Measurements from ENCODE around the gene ZC3H12D. TPM values are rescaled to one million over a fixed set of nuclear protein-coding genes. Genes with fewer than 3 reads are reported as not detected.

ZC3H12D gene
- total and polyA plus RNA-seq, 2 of the 13 experiments (the other 11 are each of a cell fraction or from before 2014, with no cell fraction given), result 1.2 to 2.7 TPM

DNA sequence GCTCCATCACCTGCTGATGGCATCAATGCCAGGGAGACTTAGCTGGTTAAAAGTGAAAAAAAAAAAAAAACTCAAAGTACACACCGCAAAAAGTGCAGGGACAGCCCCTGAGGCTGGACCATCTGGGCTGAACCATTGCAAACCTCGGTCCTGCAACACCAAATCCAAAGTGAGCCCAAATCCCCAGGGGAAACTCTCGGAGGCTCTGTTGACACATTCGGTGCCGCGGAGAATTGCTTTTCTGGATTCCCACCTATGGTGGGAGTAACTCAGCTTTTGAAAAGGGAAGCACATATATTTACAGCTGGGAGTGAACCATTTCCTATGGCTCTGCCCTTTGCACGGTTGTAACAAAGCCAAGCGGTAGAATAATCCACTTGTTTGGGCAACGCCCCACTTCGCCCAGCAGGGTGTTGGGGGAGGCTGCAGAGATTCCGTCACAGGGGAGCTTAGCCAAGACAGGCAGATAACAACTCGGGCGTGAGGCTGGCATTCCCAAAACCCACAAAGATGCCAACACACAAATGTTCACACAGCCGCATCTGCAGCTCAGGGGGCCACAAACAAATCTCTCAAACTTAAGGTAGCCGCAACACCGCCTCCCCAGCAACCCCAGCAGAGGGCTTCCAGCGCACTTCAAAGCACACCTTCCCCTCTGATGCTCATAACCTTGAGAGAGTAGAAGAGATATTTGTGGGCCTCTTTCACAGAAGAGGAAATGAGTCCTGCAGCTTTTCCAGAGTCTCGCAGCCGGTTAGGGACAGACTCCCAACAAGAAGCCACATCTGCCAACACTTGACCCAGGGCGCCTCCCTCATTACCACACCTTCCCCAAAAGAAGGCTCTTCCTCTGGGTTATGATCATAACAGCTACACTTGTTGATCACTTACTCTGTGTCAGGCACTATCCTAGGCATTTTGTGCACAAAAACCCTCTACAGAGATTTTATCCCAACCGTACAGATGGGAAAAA, 11.4 kb downstream of the ZC3H12D start (continued):
- TF ChIP-seq, protein P1, sequence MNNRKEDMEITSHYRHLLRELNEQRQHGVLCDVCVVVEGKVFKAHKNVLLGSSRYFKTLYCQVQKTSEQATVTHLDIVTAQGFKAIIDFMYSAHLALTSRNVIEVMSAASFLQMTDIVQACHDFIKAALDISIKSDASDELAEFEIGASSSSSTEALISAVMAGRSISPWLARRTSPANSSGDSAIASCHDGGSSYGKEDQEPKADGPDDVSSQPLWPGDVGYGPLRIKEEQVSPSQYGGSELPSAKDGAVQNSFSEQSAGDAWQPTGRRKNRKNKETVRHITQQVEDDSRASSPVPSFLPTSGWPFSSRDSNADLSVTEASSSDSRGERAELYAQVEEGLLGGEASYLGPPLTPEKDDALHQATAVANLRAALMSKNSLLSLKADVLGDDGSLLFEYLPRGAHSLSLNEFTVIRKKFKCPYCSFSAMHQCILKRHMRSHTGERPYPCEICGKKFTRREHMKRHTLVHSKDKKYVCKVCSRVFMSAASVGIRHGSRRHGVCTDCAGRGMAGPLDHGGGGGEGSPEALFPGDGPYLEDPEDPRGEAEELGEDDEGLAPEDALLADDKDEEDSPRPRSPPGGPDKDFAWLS (CRISPR knock-in tag; IDR thresholded peaks at IDR 0.05; ENCODE audit: borderline replicate concordance), result 0 out of 2 replicates have a peak, but pooled peaks have one; percentile 34
- TF ChIP-seq, protein P2, sequence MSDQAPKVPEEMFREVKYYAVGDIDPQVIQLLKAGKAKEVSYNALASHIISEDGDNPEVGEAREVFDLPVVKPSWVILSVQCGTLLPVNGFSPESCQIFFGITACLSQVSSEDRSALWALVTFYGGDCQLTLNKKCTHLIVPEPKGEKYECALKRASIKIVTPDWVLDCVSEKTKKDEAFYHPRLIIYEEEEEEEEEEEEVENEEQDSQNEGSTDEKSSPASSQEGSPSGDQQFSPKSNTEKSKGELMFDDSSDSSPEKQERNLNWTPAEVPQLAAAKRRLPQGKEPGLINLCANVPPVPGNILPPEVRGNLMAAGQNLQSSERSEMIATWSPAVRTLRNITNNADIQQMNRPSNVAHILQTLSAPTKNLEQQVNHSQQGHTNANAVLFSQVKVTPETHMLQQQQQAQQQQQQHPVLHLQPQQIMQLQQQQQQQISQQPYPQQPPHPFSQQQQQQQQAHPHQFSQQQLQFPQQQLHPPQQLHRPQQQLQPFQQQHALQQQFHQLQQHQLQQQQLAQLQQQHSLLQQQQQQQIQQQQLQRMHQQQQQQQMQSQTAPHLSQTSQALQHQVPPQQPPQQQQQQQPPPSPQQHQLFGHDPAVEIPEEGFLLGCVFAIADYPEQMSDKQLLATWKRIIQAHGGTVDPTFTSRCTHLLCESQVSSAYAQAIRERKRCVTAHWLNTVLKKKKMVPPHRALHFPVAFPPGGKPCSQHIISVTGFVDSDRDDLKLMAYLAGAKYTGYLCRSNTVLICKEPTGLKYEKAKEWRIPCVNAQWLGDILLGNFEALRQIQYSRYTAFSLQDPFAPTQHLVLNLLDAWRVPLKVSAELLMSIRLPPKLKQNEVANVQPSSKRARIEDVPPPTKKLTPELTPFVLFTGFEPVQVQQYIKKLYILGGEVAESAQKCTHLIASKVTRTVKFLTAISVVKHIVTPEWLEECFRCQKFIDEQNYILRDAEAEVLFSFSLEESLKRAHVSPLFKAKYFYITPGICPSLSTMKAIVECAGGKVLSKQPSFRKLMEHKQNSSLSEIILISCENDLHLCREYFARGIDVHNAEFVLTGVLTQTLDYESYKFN (CRISPR knock-in tag; conservative IDR thresholded peaks at IDR 0.05), result peak; percentile 45; the same call in 1 of the 2 replicates
- TF ChIP-seq, protein P3, sequence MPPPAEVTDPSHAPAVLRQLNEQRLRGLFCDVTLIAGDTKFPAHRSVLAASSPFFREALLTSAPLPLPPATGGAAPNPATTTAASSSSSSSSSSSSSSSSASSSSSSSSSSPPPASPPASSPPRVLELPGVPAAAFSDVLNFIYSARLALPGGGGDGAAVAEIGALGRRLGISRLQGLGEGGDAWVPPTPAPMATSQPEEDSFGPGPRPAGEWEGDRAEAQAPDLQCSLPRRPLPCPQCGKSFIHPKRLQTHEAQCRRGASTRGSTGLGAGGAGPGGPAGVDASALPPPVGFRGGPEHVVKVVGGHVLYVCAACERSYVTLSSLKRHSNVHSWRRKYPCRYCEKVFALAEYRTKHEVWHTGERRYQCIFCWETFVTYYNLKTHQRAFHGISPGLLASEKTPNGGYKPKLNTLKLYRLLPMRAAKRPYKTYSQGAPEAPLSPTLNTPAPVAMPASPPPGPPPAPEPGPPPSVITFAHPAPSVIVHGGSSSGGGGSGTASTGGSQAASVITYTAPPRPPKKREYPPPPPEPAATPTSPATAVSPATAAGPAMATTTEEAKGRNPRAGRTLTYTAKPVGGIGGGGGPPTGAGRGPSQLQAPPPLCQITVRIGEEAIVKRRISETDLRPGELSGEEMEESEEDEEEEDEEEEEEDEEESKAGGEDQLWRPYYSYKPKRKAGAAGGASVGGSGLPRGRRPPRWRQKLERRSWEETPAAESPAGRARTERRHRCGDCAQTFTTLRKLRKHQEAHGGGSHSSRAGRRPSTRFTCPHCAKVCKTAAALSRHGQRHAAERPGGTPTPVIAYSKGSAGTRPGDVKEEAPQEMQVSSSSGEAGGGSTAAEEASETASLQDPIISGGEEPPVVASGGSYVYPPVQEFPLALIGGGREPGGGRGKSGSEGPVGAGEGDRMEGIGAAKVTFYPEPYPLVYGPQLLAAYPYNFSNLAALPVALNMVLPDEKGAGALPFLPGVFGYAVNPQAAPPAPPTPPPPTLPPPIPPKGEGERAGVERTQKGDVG (CRISPR knock-in tag; IDR thresholded peaks at IDR 0.05; ENCODE audit: borderline replicate concordance), result peak; percentile 25; the same call in 1 of the 2 replicates
- TF ChIP-seq, protein P4, sequence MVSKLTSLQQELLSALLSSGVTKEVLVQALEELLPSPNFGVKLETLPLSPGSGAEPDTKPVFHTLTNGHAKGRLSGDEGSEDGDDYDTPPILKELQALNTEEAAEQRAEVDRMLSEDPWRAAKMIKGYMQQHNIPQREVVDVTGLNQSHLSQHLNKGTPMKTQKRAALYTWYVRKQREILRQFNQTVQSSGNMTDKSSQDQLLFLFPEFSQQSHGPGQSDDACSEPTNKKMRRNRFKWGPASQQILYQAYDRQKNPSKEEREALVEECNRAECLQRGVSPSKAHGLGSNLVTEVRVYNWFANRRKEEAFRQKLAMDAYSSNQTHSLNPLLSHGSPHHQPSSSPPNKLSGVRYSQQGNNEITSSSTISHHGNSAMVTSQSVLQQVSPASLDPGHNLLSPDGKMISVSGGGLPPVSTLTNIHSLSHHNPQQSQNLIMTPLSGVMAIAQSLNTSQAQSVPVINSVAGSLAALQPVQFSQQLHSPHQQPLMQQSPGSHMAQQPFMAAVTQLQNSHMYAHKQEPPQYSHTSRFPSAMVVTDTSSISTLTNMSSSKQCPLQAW (CRISPR knock-in tag; IDR thresholded peaks at IDR 0.05), result peak; percentile 13; the same call in 1 of the 2 replicates
- TF ChIP-seq SALL1 (CRISPR knock-in tag; IDR thresholded peaks at IDR 0.05), result peak; percentile 47; the same call in 1 of the 2 replicates

All from HepG2 (cell line).